Mucosa of descending colon (tissue), 3 donors: Measurements from ENCODE around the gene EFHC1. TPM values are rescaled to one million over a fixed set of nuclear protein-coding genes. Genes with fewer than 3 reads are reported as not detected.

ENCODE experiments used
- ATAC-seq: fragments of 200-7000 bp; cut with Tn5 transposase; one replicate; pipeline ENCODE4 v1.9.1; 2020; ENCODE audit warnings: mild to moderate bottlenecking, moderate library complexity
- DNase-seq, 3 donors: peaks; one replicate each; pipeline ENCODE4 v3.0.0-alpha.2; 2020
- H3K36me3 ChIP-seq: fragments of 200-600 bp; one replicate; pipeline ENCODE4 v1.8.0; 2021; ENCODE audit warnings: low read depth, mild to moderate bottlenecking
- H3K4me1 ChIP-seq: fragments of 200-600 bp; one replicate; pipeline ENCODE4 v1.8.0; 2021; ENCODE audit warnings: low read depth, mild to moderate bottlenecking
- H3K4me3 ChIP-seq: fragments of 200-600 bp; one replicate; pipeline ENCODE4 v1.8.0; 2021; ENCODE audit warnings: mild to moderate bottlenecking
- H3K9me3 ChIP-seq: fragments of 200-600 bp; one replicate; pipeline ENCODE4 v1.8.0; 2021; ENCODE audit warnings: mild to moderate bottlenecking
- intact Hi-C, 2 donors: fragments of 100-400 bp; cut with DNase I in 1 of 2; cut with micrococcal nuclease in 1 of 2; formaldehyde crosslinking; loops; one replicate each; pipeline versions ENCODE4 v1.11.0 to v1.11.1; 2022; cut with DNase I, micrococcal nuclease
- total RNA-seq, 3 donors: library from RNA; stranded (reverse); fragmentation: NEBNext Ultra II Directional in 2 of 3; extraction: Animal tissue kit (Norgen Biotek cat#: 25700) in 2 of 3; gene quantifications; one replicate each; pipeline versions ENCODE4 v1.2.1 to v1.2.4, GENCODE V29; 2021 to 2023
- TF ChIP-seq, protein P1 (sequence below): fragments of 200-600 bp; IDR thresholded peaks from one replicate; pipeline ENCODE4 v1.8.0; 2022; ENCODE audit warnings: antibody characterized with exemption, mild to moderate bottlenecking
- donor health status: DM: no; HTN: no; CAD: no; lungs with moderate emphysema.
- donor health status: DM: no; HTN: no; CAD: no.
- donor health status: DM: no; HTN: yes; CAD: no.

The EFHC1 gene
- total RNA-seq, 3 donors from 2014 or later, result 10.8 to 22.2 (median 20.5) TPM

DNA sequence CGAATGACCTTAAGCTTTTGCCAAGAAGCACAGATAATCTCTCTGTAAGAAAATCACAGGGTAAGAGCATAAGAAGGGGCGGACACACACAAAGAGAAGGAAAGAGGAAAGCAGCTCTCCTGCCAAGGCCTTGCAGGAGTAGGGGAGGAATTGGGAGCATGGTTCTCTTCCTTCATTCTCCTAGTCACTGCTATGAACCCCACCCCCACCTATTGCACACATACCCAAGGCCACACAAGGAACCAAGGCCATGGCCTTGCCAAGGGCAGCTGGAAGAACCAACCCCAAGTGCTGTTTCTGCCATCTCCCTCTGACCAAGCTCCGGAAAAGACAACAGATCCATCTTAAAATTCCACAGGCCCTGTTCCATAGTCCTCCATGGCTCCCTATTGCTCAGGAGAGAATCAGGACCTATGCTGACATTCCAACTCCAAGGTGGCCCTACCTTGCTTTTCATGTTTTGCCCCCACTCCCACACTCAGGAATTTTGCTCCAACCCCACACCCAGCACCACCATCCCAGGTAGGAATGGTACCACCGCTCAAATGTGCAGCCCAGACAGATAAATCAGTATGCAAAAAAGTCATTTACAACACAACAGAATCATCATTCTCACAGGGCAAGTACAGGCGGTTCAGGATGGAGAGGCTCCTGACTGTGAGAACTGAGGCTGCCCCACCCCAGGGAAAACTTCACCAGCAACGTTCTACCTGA is 125.4 kb downstream of the EFHC1 start:
- peaks cover 52% of the 10 kb centered on the region for H3K4me1 ChIP-seq
- TF ChIP-seq, protein P1, sequence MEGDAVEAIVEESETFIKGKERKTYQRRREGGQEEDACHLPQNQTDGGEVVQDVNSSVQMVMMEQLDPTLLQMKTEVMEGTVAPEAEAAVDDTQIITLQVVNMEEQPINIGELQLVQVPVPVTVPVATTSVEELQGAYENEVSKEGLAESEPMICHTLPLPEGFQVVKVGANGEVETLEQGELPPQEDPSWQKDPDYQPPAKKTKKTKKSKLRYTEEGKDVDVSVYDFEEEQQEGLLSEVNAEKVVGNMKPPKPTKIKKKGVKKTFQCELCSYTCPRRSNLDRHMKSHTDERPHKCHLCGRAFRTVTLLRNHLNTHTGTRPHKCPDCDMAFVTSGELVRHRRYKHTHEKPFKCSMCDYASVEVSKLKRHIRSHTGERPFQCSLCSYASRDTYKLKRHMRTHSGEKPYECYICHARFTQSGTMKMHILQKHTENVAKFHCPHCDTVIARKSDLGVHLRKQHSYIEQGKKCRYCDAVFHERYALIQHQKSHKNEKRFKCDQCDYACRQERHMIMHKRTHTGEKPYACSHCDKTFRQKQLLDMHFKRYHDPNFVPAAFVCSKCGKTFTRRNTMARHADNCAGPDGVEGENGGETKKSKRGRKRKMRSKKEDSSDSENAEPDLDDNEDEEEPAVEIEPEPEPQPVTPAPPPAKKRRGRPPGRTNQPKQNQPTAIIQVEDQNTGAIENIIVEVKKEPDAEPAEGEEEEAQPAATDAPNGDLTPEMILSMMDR, result no peak

DNA sequence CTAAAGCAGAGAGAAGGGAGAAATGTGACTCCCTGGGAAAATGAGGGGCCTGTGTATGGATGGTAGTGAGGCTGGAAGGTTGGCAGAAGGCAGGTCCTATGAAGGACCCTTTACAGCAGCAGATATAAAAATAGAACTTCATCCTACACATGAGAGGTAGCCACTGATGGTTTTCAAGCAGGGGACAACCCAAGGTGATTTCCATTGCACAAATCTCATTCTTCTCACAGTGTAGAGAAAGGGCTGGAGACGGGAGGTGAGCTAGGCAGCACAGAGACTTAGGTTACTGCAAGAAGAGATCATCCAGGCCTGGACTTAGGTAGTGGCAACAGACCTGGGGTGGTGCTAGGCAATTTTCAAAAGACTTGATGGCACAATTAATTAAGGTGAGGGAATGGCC is 126.0 kb downstream of the EFHC1 start:
- Histone ChIP-seq H3K4me1 (peaks cover 55% of the 10 kb centered on the region), H3K36me3 (no peaks in the 10 kb centered on the region), H3K9me3 (no peaks in the 10 kb centered on the region), H3K4me3 (no peak overlapping the region)
- DNase-seq, result no peak
- intact Hi-C loops, result no loop called here
- TF ChIP-seq, protein P1, result no peak
- no peak for ATAC-seq

More for the DNA sequence above, 125.4 kb downstream of the EFHC1 start:
- ATAC-seq (no peak), DNase-seq (no peak)
- H3K9me3 ChIP-seq, result no peaks in the 10 kb centered on the region
- intact Hi-C loops, result no loop called here
- H3K4me3 ChIP-seq, result no peak overlapping the region
- H3K36me3 ChIP-seq, result no peaks in the 10 kb centered on the region

DNA sequence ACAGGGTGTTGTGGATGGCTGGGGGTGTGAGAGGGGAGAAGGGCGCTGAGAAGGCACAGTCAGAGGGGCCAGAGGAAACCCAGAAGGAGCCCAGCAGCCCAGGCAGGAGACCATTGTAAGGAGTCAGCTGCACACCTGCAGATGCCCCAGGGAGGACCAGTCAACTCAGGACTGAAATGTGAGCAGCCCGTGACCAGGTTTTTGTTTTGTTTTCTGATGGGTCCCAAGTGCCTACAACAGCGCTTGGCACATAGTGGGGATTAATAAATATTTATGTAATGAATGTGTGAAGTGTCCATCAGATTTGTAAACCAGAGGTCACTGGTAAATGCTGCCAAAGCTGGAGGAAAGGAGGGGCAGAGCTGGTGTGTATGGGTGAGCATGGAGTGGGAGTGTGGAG is 126.5 kb downstream of the EFHC1 start:
- TF ChIP-seq, protein P1, result no peak
- no peaks in the 10 kb centered on the region for H3K9me3 ChIP-seq
- no peaks in the 10 kb centered on the region for H3K36me3 ChIP-seq
- no peak for DNase-seq
- peaks cover 59% of the 10 kb centered on the region for H3K4me1 ChIP-seq
- ATAC-seq, result no peak
- intact Hi-C loops, result no loop called here
- H3K4me3 ChIP-seq, result no peak overlapping the region

DNA sequence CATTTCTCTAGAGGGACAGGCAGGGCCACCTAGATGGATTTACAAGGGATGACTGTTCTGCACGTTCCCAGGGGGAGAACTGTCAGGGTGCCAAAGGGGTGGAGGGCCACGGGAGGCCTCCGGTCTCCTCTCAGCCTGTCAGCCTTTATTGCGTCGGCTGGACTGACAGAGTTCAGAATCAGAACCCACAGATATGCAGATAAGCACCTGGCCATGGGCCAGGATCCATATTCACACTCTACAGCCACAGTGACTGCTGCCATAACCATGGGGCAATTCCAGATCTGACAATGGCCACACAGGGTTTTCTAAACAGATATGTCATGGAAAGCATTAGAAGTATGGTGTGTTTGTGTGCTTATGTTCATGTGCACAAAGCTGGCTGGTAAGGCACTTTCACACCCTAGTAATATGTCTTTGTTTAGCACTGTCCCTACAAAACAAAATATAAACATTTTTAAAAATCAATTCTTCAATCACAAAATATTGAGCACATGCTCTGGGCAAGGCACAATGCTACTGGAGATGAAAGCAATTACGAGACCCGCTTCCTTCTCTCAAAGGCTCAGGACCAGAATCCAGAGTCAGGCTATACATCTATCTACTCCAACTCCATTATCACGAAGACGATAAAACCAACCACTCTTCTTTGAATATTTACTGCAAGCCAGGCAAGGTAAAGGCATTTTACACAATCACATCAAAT is 127.7 kb downstream of the EFHC1 start:
- no peak overlapping the region for H3K4me3 ChIP-seq
- TF ChIP-seq, protein P1, result no peak
- no peaks in the 10 kb centered on the region for H3K36me3 ChIP-seq
- intact Hi-C loops, result no loop called here
- DNase-seq (peak; percentile 68 to 75 (median 73)), ATAC-seq (peak; percentile 45)
- no peaks in the 10 kb centered on the region for H3K9me3 ChIP-seq
- H3K4me1 ChIP-seq, result peaks cover 69% of the 10 kb centered on the region

DNA sequence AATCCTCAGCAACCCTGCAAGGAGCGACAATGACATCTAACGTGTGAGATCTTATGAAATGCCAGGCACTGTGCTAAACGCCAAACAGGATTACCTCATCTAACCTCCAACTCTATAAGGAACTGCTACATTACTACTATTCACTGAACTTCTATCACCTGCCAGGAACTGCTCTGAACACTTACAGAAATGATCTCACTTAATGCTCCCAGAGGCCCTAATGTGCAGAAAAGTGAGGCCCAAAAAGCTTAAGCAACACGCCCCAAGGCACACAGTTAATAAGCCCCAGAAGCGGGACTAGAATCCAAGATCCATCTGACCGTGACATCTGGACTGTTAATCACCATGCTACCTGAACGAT is 128.2 kb downstream of the EFHC1 start:
- peak; percentile 25 for ATAC-seq
- H3K4me1 ChIP-seq, result peaks cover 71% of the 10 kb centered on the region
- intact Hi-C loops, result no loop called here
- no peaks in the 10 kb centered on the region for H3K36me3 ChIP-seq
- no peaks in the 10 kb centered on the region for H3K9me3 ChIP-seq
- H3K4me3 ChIP-seq, result no peak overlapping the region
- TF ChIP-seq, protein P1, result no peak
- DNase-seq, result no peak
